ENCODE measurements around the gene MSTO1. TPM values are rescaled to one million over a fixed set of nuclear protein-coding genes. Genes with fewer than 3 reads are reported as not detected.
"Not testable (repeated sequence)": the region's sequence is repeated elsewhere in the genome, so short reads cannot be mapped to it uniquely, and the experiment has no call there.

Gene MSTO1
- polyA plus RNA-seq, 2 of the 4 experiments (the other 2 are of a cell fraction): 28.3 to 43.5 TPM

- ChIA-PET CTCF (interaction anchor here (1.7 to 2.3 kb wide), 2 partner anchors 18 to 323 kb away, joined by 8 to 9 read pairs; no protein-coding TSS in a partner anchor), POLR2A (no interaction called here)
- WGBS (ENCODE audit: missing lambda C conversion rate): 90% methylated on average over 3 of the region's 3 CpGs
- ATAC-seq (no peak), DNase-seq (ENCODE audit: low read depth in 1 of 2, low spot score in 1 of 2) (no peak), FAIRE-seq (no peak)
- TF ChIP-seq JUN (IDR thresholded peaks at IDR 0.05): no peak
- no peak for TF ChIP-seq HMGXB4 (CRISPR knock-in tag; IDR thresholded peaks at IDR 0.05; ENCODE audit: borderline replicate concordance)
- TF ChIP-seq POLR2A (IDR thresholded peaks at IDR 0.05; ENCODE audit: low read length): no peak
- no peak for TF ChIP-seq MAFK (IDR thresholded peaks at IDR 0.05; ENCODE audit: partially characterized antibody)
- TF ChIP-seq KDM1A (IDR thresholded peaks at IDR 0.05; ENCODE audit: low read depth): no peak
- TF ChIP-seq RCOR1 (IDR thresholded peaks at IDR 0.05; ENCODE audit: low read depth, low read length): no peak
- no peak for TF ChIP-seq FOXS1 (CRISPR knock-in tag; IDR thresholded peaks at IDR 0.05)
- no peak for TF ChIP-seq RARB (CRISPR knock-in tag; IDR thresholded peaks at IDR 0.05)
- TF ChIP-seq CBX2 (IDR thresholded peaks at IDR 0.05; ENCODE audit: borderline replicate concordance, low read depth): no peak
- TF ChIP-seq ZNF302 (CRISPR knock-in tag; IDR thresholded peaks at IDR 0.05): no peak
- TF ChIP-seq SMC3 (IDR thresholded peaks at IDR 0.05): no peak
- TF ChIP-seq BCL3 (IDR thresholded peaks at IDR 0.05): no peak
- no peak for TF ChIP-seq PBX3 (IDR thresholded peaks at IDR 0.05)
- TF ChIP-seq NFE2L2 (conservative IDR thresholded peaks at IDR 0.05; ENCODE audit: low read length): no peak
- no peak for TF ChIP-seq USF2 (IDR thresholded peaks at IDR 0.05)
- no peak for TF ChIP-seq HOXB5 (CRISPR knock-in tag; IDR thresholded peaks at IDR 0.05)
- no peak for TF ChIP-seq E2F6 (IDR thresholded peaks at IDR 0.05; ENCODE audit: borderline replicate concordance, low read depth)
- no peak for TF ChIP-seq HDAC2 (IDR thresholded peaks at IDR 0.05)
- TF ChIP-seq KDM5A (IDR thresholded peaks at IDR 0.05): no peak
- H3K4me2 ChIP-seq: no peak overlapping the region
- no peak overlapping the region for H3K27ac ChIP-seq
- peaks cover 10% of the 10 kb centered on the region; the same call in 2 of the 3 replicates for H3K4me1 ChIP-seq
- no peak overlapping the region for H3K4me3 ChIP-seq
- no peaks in the 10 kb centered on the region for H3K9me3 ChIP-seq
Measured at GRCh38 chr1:155574077-155574476, 35.9 kb upstream of the MSTO1 start.

- TF ChIP-seq ZC3H11A (IDR thresholded peaks at IDR 0.05): peak; percentile 53
- CTCF ChIA-PET: interaction anchor here (2.2 to 2.3 kb wide), 2 partner anchors 16 to 325 kb away, joined by 6 to 9 read pairs; no protein-coding TSS in a partner anchor
- H3K4me2 ChIP-seq; FAIRE-seq; DNase-seq (ENCODE audit: low read depth in 1 of 2, low spot score in 1 of 2); H3K9me3 ChIP-seq; ATAC-seq; H3K4me3 ChIP-seq; H3K27ac ChIP-seq; H3K4me1 ChIP-seq; POLR2A ChIA-PET: not testable (repeated sequence)
- WGBS (ENCODE audit: missing lambda C conversion rate): 96% methylated on average over 6 of the region's 6 CpGs
Measured at GRCh38 chr1:155575608-155576007, 34.4 kb upstream of the MSTO1 start.

GRCh38 chr1:155583846-155584245 is 26.2 kb upstream of the MSTO1 start:
- CTCF ChIA-PET: interaction anchor here (0.6 to 1.8 kb wide), 3 partner anchors 10 to 333 kb away, joined by 3 to 11 read pairs (median 3); no protein-coding TSS in a partner anchor
- FAIRE-seq; DNase-seq (ENCODE audit: low read depth in 1 of 2, low spot score in 1 of 2); H3K27ac ChIP-seq; H3K4me2 ChIP-seq; H3K4me3 ChIP-seq; ATAC-seq; H3K9me3 ChIP-seq; POLR2A ChIA-PET; H3K4me1 ChIP-seq: not testable (repeated sequence)
- WGBS (ENCODE audit: missing lambda C conversion rate): 91% methylated on average over 6 of the region's 6 CpGs

- ATAC-seq; H3K4me1 ChIP-seq; H3K9me3 ChIP-seq; FAIRE-seq; H3K4me2 ChIP-seq; DNase-seq (ENCODE audit: low read depth in 1 of 2, low spot score in 1 of 2); POLR2A ChIA-PET; H3K4me3 ChIP-seq; H3K27ac ChIP-seq: not testable (repeated sequence)
- CTCF ChIA-PET: interaction anchor here (0.6 to 10.2 kb wide), 2 partner anchors 177 to 339 kb away, joined by 3 to 104 read pairs; no protein-coding TSS in a partner anchor
- WGBS (ENCODE audit: missing lambda C conversion rate): 100% methylated on average over 1 of the region's 3 CpGs
Measured at GRCh38 chr1:155589282-155589681, 20.7 kb upstream of the MSTO1 start.

GRCh38 chr1:155590516-155591247 is 19.3 kb upstream of the MSTO1 start:
- H3K4me3 ChIP-seq; POLR2A ChIA-PET; H3K27ac ChIP-seq; DNase-seq (ENCODE audit: low read depth in 1 of 2, low spot score in 1 of 2); H3K4me2 ChIP-seq; H3K4me1 ChIP-seq; H3K9me3 ChIP-seq; FAIRE-seq: not testable (repeated sequence)
- CTCF ChIA-PET: interaction anchor here (0.7 to 10.2 kb wide), 13 partner anchors 12 to 515 kb away, joined by 3 to 104 read pairs (median 4); no protein-coding TSS in a partner anchor
- peak; percentile 47 to 48; a peak in 5 of 6 replicates for ATAC-seq
- 90% methylated on average over 19 of the region's 20 CpGs for WGBS (ENCODE audit: missing lambda C conversion rate)
